GM19043 (cell line): ENCODE results near the gene ATXN1L.
A peak's percentile ranks its signal among the peaks of the same experiment; 100 is the strongest.
"Not testable (repeated sequence)": the region's sequence is repeated elsewhere in the genome, so short reads cannot be mapped to it uniquely, and the experiment has no call there.

ENCODE experiments used
- ATAC-seq: cut with Tn5 transposase; IDR thresholded peaks from one replicate; pipeline ENCODE4 v1.9.1; 2021; ENCODE audit warnings: low read depth; ENCODE audit not compliant: unreplicated experiment

ATXN1L gene

GRCh38 chr16:71852158-71852557, 6.4 kb downstream of the ATXN1L start:
- ATAC-seq, result no peak

- ATAC-seq, result no peak
These were observed 6.8 kb downstream of the ATXN1L start for GRCh38 chr16:71852561-71852960.

GRCh38 chr16:71853413-71853812, 7.6 kb downstream of the ATXN1L start:
- ATAC-seq, result peak; percentile 70

- no peak for ATAC-seq
These were observed 8.7 kb downstream of the ATXN1L start for GRCh38 chr16:71854369-71854948.

- ATAC-seq, result no peak
These were observed 10.3 kb downstream of the ATXN1L start for GRCh38 chr16:71855937-71856662.

- no peak for ATAC-seq
These were observed 14.2 kb downstream of the ATXN1L start for GRCh38 chr16:71859762-71860521.

GRCh38 chr16:71863995-71864394, 18.2 kb downstream of the ATXN1L start:
- ATAC-seq, result no peak

- no peak for ATAC-seq
These were observed 19.5 kb downstream of the ATXN1L start for GRCh38 chr16:71865173-71865863.

- ATAC-seq, result not testable (repeated sequence)
These were observed 21.4 kb downstream of the ATXN1L start for GRCh38 chr16:71867175-71867574.

- ATAC-seq, result no peak
These were observed 22.2 kb downstream of the ATXN1L start for GRCh38 chr16:71867939-71868338.

GRCh38 chr16:71869089-71869488, 23.3 kb downstream of the ATXN1L start:
- no peak for ATAC-seq

GRCh38 chr16:71870818-71871217, 25.0 kb downstream of the ATXN1L start:
- ATAC-seq, result no peak

- ATAC-seq, result no peak
These were observed 27.4 kb downstream of the ATXN1L start for GRCh38 chr16:71873199-71873598.

GRCh38 chr16:71878911-71879310, 33.1 kb downstream of the ATXN1L start:
- no peak for ATAC-seq

- no peak for ATAC-seq
These were observed 34.4 kb downstream of the ATXN1L start for GRCh38 chr16:71880176-71880575.

- ATAC-seq, result peak; percentile 43
These were observed 36.9 kb downstream of the ATXN1L start for GRCh38 chr16:71882505-71883167.

- peak; percentile 32 for ATAC-seq
These were observed 37.5 kb downstream of the ATXN1L start for GRCh38 chr16:71883168-71883848.

GRCh38 chr16:71883849-71884638, 38.3 kb downstream of the ATXN1L start, which contains the start of gene ZNF821:
TSS of gene ZNF821 (minus strand) at chr16:71884182. CDS start at chr16:71879946, 4,236 bp downstream.
- ATAC-seq, result peak; percentile 38

GRCh38 chr16:71885261-71885650, 39.5 kb downstream of the ATXN1L start:
- ATAC-seq, result no peak
